ENCODE measurements around the gene SDHB. TPM values are rescaled to one million over a fixed set of nuclear protein-coding genes. Genes with fewer than 3 reads are reported as not detected.

SDHB gene
- total and polyA plus RNA-seq, 2 of the 8 experiments (the other 6 are each of a cell fraction or from before 2014, with no cell fraction given): 84.0 to 98.7 TPM

GRCh38 chr1:17099616-17100340 is 45.9 kb upstream of the SDHB start:
- H3K27ac ChIP-seq (ENCODE audit: low read depth, low read length): no peak overlapping the region
- H4K91ac ChIP-seq (replicated peaks; ENCODE audit: insufficient read length, low read length): no peak overlapping the region
- TF ChIP-seq PHF8 (conservative IDR thresholded peaks at IDR 0.05; ENCODE audit: low read depth, low read length): no peak
- TF ChIP-seq JUND (IDR thresholded peaks at IDR 0.05; ENCODE audit: low read length): no peak
- TF ChIP-seq ATF2 (IDR thresholded peaks at IDR 0.05; ENCODE audit: low read length): no peak
- TF ChIP-seq CEBPB (IDR thresholded peaks at IDR 0.05; ENCODE audit: low read depth, low read length): no peak
- TF ChIP-seq SUZ12 (IDR thresholded peaks at IDR 0.05; ENCODE audit: low read length): no peak
- no peak for TF ChIP-seq TAF7 (optimal IDR thresholded peaks at IDR 0.05; ENCODE audit: borderline replicate concordance, low read depth, low read length)
- no peak for TF ChIP-seq CBX5 (IDR thresholded peaks at IDR 0.05; ENCODE audit: low read depth, low read length)
- TF ChIP-seq RAD21 (IDR thresholded peaks at IDR 0.05 in 1 of 2, conservative IDR thresholded peaks at IDR 0.05 in 1 of 2; ENCODE audit: low read depth in 2 of 2, low read length in 2 of 2): no peak
- no peak for TF ChIP-seq KDM4A (IDR thresholded peaks at IDR 0.05; ENCODE audit: low read depth, low read length, severe bottlenecking)
- no peak for TF ChIP-seq GTF2F1 (IDR thresholded peaks at IDR 0.05; ENCODE audit: borderline replicate concordance, low read depth, low read length)
- no peak overlapping the region for H2BK120ac ChIP-seq (replicated peaks; ENCODE audit: low read depth, low read length)
- H4K5ac ChIP-seq (ENCODE audit: insufficient read length, low read depth, low read length): no peak overlapping the region
- H3K9me3 ChIP-seq (ENCODE audit: insufficient read depth in 2 of 2, low read depth in 1 of 2, low read length in 1 of 2): no peaks in the 10 kb centered on the region
- ChIA-PET CTCF (ENCODE audit: partially characterized antibody) (interaction anchor here (1.9 kb wide), 1 partner anchor 237 kb away, joined by 5 read pairs; no protein-coding TSS in a partner anchor), POLR2A (ENCODE audit: partially characterized antibody) (interaction anchor here (1.4 kb wide), 1 partner anchor 13 kb away, joined by 3 read pairs; no protein-coding TSS in a partner anchor)
- H2AFZ ChIP-seq (ENCODE audit: low read length): no peak overlapping the region
- H3K9ac ChIP-seq (replicated peaks in 1 of 4; ENCODE audit: extremely low read depth in 1 of 4, low read depth in 3 of 4, low read length in 3 of 4): no peak overlapping the region
- WGBS, 2 experiments (ENCODE audit: extremely low coverage in 1 of 2, insufficient coverage in 1 of 2, insufficient read length in 1 of 2, insufficient replicate concordance in 2 of 2, low coverage in 1 of 2, low lambda C conversion rate in 2 of 2, missing lambda C conversion rate in 1 of 2): 93% methylated on average over 10 of the region's 10 CpGs; no CpG with 5 or more reads in 1 of the 2 experiments
- H3K4me1 ChIP-seq (replicated peaks in 1 of 4; ENCODE audit: control insufficient read depth in 3 of 4, insufficient read depth in 4 of 4, low read length in 3 of 4): 0 out of 7 replicates have a peak, but pooled peaks cover 0 to 2% (median under 1%) of the 10 kb centered on the region in 4 experiments
- H4K8ac ChIP-seq (ENCODE audit: extremely low read depth, insufficient read depth, low read length): no peak overlapping the region
- no peak overlapping the region for H3K14ac ChIP-seq (ENCODE audit: insufficient read length)
- no peak overlapping the region for H3K56ac ChIP-seq (replicated peaks; ENCODE audit: insufficient read length, low read depth, low read length)
- no peak overlapping the region for H3K4ac ChIP-seq (replicated peaks; ENCODE audit: insufficient read length, low read depth, low read length)
- H2BK12ac ChIP-seq (ENCODE audit: low read depth, low read length): no peak overlapping the region
- H3K4me2 ChIP-seq (ENCODE audit: insufficient read depth in 1 of 2, low read depth in 2 of 2, low read length in 2 of 2): no peak overlapping the region
- H2BK20ac ChIP-seq (ENCODE audit: low read length): no peak overlapping the region
- no peaks in the 10 kb centered on the region for H3K36me3 ChIP-seq (ENCODE audit: control insufficient read depth in 2 of 4, insufficient read depth in 4 of 4, low read length in 3 of 4)
- no peak overlapping the region for H3K4me3 ChIP-seq (ENCODE audit: extremely low read depth in 1 of 4, insufficient read depth in 2 of 4, low read depth in 3 of 4, low read length in 4 of 4)
- no peak overlapping the region for H2AK5ac ChIP-seq (ENCODE audit: low read depth, low read length)
- FAIRE-seq: no peak
- no peaks in the 10 kb centered on the region; a peak in 1 of 7 replicates for H3K27me3 ChIP-seq (replicated peaks in 1 of 4; ENCODE audit: control insufficient read depth in 3 of 4, extremely low read depth in 1 of 4, insufficient read depth in 3 of 4, low read length in 3 of 4)
- H4K20me1 ChIP-seq (replicated peaks in 1 of 2; ENCODE audit: control insufficient read depth in 1 of 2, insufficient read depth in 2 of 2, low read length in 2 of 2): no peaks in the 10 kb centered on the region
- no peaks in the 10 kb centered on the region for H3K23me2 ChIP-seq (ENCODE audit: low read depth, low read length)
- H2BK15ac ChIP-seq (ENCODE audit: low read length): no peak overlapping the region
- H2BK5ac ChIP-seq (ENCODE audit: low read depth, low read length): no peak overlapping the region
- H3K79me1 ChIP-seq (ENCODE audit: low read depth, low read length): no peaks in the 10 kb centered on the region
- H3K23ac ChIP-seq (ENCODE audit: insufficient read length): no peak overlapping the region
- DNase-seq (ENCODE audit: low read depth in 1 of 2, low spot score in 2 of 2): no peak
- H3K79me2 ChIP-seq (ENCODE audit: control insufficient read depth in 1 of 2, insufficient read depth in 2 of 2, low read length in 2 of 2): no peaks in the 10 kb centered on the region
- H3K18ac ChIP-seq (ENCODE audit: extremely low read depth, low read length): no peak overlapping the region
